Measurements from ENCODE around the gene ACD. TPM values are rescaled to one million over a fixed set of nuclear protein-coding genes. Genes with fewer than 3 reads are reported as not detected.

ACD gene
- total RNA-seq, 1 donor from 2014 or later = 31.6 TPM

DNA sequence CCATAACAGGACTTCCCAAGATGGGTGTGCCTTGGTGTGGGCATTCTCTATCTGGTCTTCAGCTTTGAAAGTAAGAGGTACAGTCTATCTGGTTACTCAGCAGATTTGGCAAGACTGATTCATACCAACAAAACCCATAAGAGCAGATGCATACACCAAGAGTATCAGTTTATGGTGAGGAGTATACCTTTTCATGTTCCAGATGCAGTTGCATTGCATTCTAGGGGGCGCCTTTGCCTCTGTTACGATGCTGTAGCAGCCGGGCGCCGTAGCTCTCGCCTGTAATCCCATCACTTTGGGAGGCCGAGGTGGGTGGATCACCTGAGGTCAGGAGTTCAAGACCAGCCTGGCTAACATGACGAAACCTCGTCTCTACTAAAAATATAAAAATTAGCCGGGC is 46.3 kb downstream of the ACD start:
- Mint-ChIP-seq H3K27me3 (no peaks in the 10 kb centered on the region), H3K4me1 (ENCODE audit: unreplicated experiment) (no peaks in the 10 kb centered on the region), H3K36me3 (peaks cover 15% of the 10 kb centered on the region), H3K9me3 (no peaks in the 10 kb centered on the region), H3K27ac (no peak overlapping the region), H3K4me3 (no peak overlapping the region)
- TF ChIP-seq, protein P1, sequence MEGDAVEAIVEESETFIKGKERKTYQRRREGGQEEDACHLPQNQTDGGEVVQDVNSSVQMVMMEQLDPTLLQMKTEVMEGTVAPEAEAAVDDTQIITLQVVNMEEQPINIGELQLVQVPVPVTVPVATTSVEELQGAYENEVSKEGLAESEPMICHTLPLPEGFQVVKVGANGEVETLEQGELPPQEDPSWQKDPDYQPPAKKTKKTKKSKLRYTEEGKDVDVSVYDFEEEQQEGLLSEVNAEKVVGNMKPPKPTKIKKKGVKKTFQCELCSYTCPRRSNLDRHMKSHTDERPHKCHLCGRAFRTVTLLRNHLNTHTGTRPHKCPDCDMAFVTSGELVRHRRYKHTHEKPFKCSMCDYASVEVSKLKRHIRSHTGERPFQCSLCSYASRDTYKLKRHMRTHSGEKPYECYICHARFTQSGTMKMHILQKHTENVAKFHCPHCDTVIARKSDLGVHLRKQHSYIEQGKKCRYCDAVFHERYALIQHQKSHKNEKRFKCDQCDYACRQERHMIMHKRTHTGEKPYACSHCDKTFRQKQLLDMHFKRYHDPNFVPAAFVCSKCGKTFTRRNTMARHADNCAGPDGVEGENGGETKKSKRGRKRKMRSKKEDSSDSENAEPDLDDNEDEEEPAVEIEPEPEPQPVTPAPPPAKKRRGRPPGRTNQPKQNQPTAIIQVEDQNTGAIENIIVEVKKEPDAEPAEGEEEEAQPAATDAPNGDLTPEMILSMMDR (conservative IDR thresholded peaks at IDR 0.05) = no peak
- no peak for DNase-seq (ENCODE audit: extremely low spot score, unreplicated experiment)

DNA sequence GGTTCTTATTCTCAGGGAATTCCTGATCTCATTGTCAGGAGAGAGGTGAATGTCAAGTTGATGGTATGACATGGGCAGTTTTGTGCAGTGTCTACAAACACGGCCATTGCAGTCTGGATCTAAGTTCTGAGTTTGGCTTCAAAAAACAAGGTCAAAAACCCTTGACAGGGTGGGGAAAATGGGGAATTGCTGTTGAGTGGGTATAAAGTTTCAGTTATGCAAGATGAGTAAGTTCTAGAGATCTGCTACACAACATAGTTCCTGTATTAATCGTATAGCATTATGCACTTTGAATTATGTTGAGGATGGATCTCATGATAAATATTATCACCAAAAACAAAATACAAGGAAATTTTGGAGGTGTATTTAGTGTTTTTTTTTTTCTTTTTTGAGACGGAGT is 51.7 kb downstream of the ACD start:
- no peak for DNase-seq (ENCODE audit: extremely low spot score, unreplicated experiment)
- Mint-ChIP-seq H3K4me1 (ENCODE audit: unreplicated experiment) (peaks cover 4% of the 10 kb centered on the region), H3K27me3 (no peaks in the 10 kb centered on the region), H3K4me3 (no peak overlapping the region), H3K9me3 (no peaks in the 10 kb centered on the region), H3K27ac (no peak overlapping the region), H3K36me3 (peaks cover 11% of the 10 kb centered on the region)
- TF ChIP-seq, protein P1 (conservative IDR thresholded peaks at IDR 0.05) = no peak

Other genes with a start within 250 kb of the ACD start
- gene ZDHHC1, start 243.8 kb downstream of the ACD start, total RNA-seq (ENCODE audit: low replicate concordance) = 10.1 and 11.3 TPM in 2 replicates
- 5.4 and 8.5 TPM in 2 replicates for gene HSD11B2, start 229.1 kb downstream of the ACD start, total RNA-seq (ENCODE audit: low replicate concordance)
- 73.5 and 94.4 TPM in 2 replicates for gene ATP6V0D1, start 179.1 kb downstream of the ACD start, total RNA-seq (ENCODE audit: low replicate concordance)
- gene AGRP, start 176.7 kb downstream of the ACD start, total RNA-seq (ENCODE audit: low replicate concordance) = not detected in 2 replicates
- gene RIPOR1, start 131.4 kb downstream of the ACD start, total RNA-seq (ENCODE audit: low replicate concordance) = 38.5 and 43.1 TPM in 2 replicates
- 48.4 and 57.8 TPM in 2 replicates for gene CTCF, start 97.7 kb downstream of the ACD start, total RNA-seq (ENCODE audit: low replicate concordance)
- gene CARMIL2, start 15.1 kb downstream of the ACD start, total RNA-seq (ENCODE audit: low replicate concordance) = 2.8 and 3.4 TPM in 2 replicates
- gene PARD6A, start 700 bp upstream of the ACD start, total RNA-seq (ENCODE audit: low replicate concordance) = 4.7 and 6.5 TPM in 2 replicates
- gene ENKD1, start 6.5 kb upstream of the ACD start, total RNA-seq (ENCODE audit: low replicate concordance) = 12.2 and 18.8 TPM in 2 replicates
- gene C16orf86, start 6.6 kb upstream of the ACD start, total RNA-seq (ENCODE audit: low replicate concordance) = 1.5 and 2.8 TPM in 2 replicates
- 31.7 and 34.3 TPM in 2 replicates for gene GFOD2, start 59.1 kb upstream of the ACD start, total RNA-seq (ENCODE audit: low replicate concordance)
- 27.3 and 27.5 TPM in 2 replicates for gene RANBP10, start 146.3 kb upstream of the ACD start, total RNA-seq (ENCODE audit: low replicate concordance)
- gene TSNAXIP1, start 146.6 kb upstream of the ACD start, total RNA-seq (ENCODE audit: low replicate concordance) = 3.9 and 7.2 TPM in 2 replicates
- 25.5 and 35.1 TPM in 2 replicates for gene THAP11, start 182.1 kb upstream of the ACD start, total RNA-seq (ENCODE audit: low replicate concordance)
- gene NUTF2, start 186.7 kb upstream of the ACD start, total RNA-seq (ENCODE audit: low replicate concordance) = 144 and 149 TPM in 2 replicates
- gene CENPT, start 187.4 kb upstream of the ACD start, total RNA-seq (ENCODE audit: low replicate concordance) = 67.6 and 74.2 TPM in 2 replicates
- 77.5 and 81.1 TPM in 2 replicates for gene EDC4, start 212.8 kb upstream of the ACD start, total RNA-seq (ENCODE audit: low replicate concordance)
- gene NRN1L, start 224.6 kb upstream of the ACD start, total RNA-seq (ENCODE audit: low replicate concordance) = 0.80 and 1.1 TPM in 2 replicates
- 39.2 and 41.5 TPM in 2 replicates for gene PSKH1, start 233.0 kb upstream of the ACD start, total RNA-seq (ENCODE audit: low replicate concordance)